HG03064 (cell line): ENCODE data around the gene SPINT4.
"Not testable (repeated sequence)": the region's sequence is repeated elsewhere in the genome, so short reads cannot be mapped to it uniquely, and the experiment has no call there.

Experiments used
- ATAC-seq: cut with Tn5 transposase; IDR thresholded peaks from one replicate; pipeline ENCODE4 v1.9.1; 2021; ENCODE audit warnings: low read depth; ENCODE audit not compliant: unreplicated experiment

SPINT4 gene

GRCh38 chr20:45764618-45765282 lies 42.6 kb downstream of the SPINT4 start:
- ATAC-seq: not testable (repeated sequence)

GRCh38 chr20:45765307-45765875 lies 43.2 kb downstream of the SPINT4 start:
- ATAC-seq: no peak

GRCh38 chr20:45765980-45766379 lies 43.8 kb downstream of the SPINT4 start:
- no peak for ATAC-seq

- ATAC-seq: no peak
Measured at GRCh38 chr20:45768479-45768878, 46.3 kb downstream of the SPINT4 start.

- ATAC-seq: no peak
Measured at GRCh38 chr20:45771182-45771759, 49.1 kb downstream of the SPINT4 start.

- ATAC-seq: no peak
Measured at GRCh38 chr20:45772693-45773092, 50.5 kb downstream of the SPINT4 start.

- ATAC-seq: no peak
Measured at GRCh38 chr20:45774945-45775344, 52.8 kb downstream of the SPINT4 start.

GRCh38 chr20:45775411-45775810 lies 53.3 kb downstream of the SPINT4 start:
- ATAC-seq: no peak
